ENCODE results near the gene TOGARAM2.

The TOGARAM2 gene

GRCh38 chr2:29013057-29013780 lies 32.1 kb downstream of the TOGARAM2 start:
- H3K4me1 ChIP-seq (ENCODE audit: control insufficient read depth in 1 of 2, insufficient read depth in 1 of 2, low read depth in 1 of 2, low read length in 1 of 2) = peaks cover 74 to 76% of the 10 kb centered on the region in 2 experiments
- H3K27ac ChIP-seq = peak overlapping the region; percentile 84
- H3K27me3 ChIP-seq = no peaks in the 10 kb centered on the region

DNA sequence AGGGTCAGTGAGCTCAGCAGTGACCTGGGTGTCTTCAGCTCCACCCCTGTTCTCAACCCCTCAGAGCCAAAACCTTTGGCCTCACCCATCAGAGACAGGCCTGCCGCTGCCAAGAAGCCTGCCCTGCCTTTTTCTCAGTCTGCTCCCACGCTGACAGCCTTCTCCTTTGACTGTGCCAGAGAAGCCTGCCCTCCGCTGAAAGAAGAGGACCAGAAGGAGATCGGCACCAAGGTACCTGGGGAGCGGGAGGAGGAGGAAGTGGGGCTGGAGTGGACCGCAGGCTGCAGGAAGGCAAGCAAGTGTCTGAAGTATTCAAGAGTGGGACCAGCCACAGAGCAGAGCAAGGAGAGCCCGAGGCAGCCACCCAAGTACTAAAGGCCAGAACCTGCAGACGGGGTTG lies 33.2 kb downstream of the TOGARAM2 start:
- Histone ChIP-seq H3K4me1 (ENCODE audit: control insufficient read depth in 1 of 2, insufficient read depth in 1 of 2, low read depth in 1 of 2, low read length in 1 of 2) (peaks cover 84 to 87% of the 10 kb centered on the region in 2 experiments), H3K9me3 (no peaks in the 10 kb centered on the region), H3K4me3 (ENCODE audit: low read depth in 1 of 2, low read length in 1 of 2) (peak overlapping the region; percentile 14 to 40), H3K27ac (peak overlapping the region; percentile 84), H3K36me3 (no peaks in the 10 kb centered on the region), H3K27me3 (no peaks in the 10 kb centered on the region)
- TF ChIP-seq CTCF (IDR thresholded peaks at IDR 0.05) = no peak

More at GRCh38 chr2:29013057-29013780, 32.1 kb downstream of the TOGARAM2 start:
- Histone ChIP-seq H3K9me3 (no peaks in the 10 kb centered on the region), H3K4me3 (ENCODE audit: low read depth in 1 of 2, low read length in 1 of 2) (no peak overlapping the region), H3K36me3 (no peaks in the 10 kb centered on the region)
- no peak for TF ChIP-seq CTCF (IDR thresholded peaks at IDR 0.05)

- Histone ChIP-seq H3K36me3 (no peaks in the 10 kb centered on the region), H3K4me3 (ENCODE audit: low read depth in 1 of 2, low read length in 1 of 2) (peak overlapping the region; percentile 14 to 40), H3K27ac (peak overlapping the region; percentile 84), H3K4me1 (ENCODE audit: control insufficient read depth in 1 of 2, insufficient read depth in 1 of 2, low read depth in 1 of 2, low read length in 1 of 2) (peaks cover 85 to 87% of the 10 kb centered on the region in 2 experiments), H3K27me3 (no peaks in the 10 kb centered on the region), H3K9me3 (no peaks in the 10 kb centered on the region)
- TF ChIP-seq CTCF (IDR thresholded peaks at IDR 0.05) = no peak
Measured at GRCh38 chr2:29014811-29015421, 33.8 kb downstream of the TOGARAM2 start.

DNA sequence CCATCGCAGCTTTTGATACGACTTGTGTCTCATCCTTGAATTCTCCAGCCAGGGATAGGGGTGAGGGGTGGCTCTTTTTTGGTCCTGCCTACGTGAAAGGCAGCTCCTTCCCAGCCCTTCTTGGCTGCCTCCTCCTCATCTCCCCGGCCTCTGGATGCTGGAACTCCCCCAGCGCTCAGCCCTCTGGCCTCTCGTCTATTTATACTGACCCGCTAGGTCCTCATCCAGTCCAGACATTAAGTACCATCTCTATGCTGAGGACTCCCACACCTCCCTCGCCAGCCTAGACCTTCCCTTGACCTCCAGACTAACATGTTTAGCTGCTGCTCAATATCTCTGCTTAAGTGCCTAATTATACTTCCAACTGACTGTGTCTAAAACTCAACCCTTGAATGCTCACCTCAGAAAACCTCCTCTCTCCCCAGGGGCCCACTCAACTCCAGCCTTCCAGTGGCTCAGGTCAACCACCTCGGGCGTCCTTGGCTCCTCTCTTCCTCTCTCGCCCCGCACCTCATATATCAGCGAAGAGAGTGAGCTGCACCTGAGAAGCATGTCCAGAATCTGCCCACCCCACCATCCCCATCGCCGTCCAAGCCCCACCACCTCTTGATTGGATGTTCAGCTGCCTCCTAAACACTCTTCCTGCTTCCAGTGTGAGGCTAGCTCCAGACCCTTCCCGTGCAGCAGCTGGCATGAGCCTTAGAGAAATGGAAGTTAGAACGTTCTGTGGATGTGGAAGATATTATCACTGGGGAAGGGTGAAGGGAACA lies 34.8 kb downstream of the TOGARAM2 start:
- Histone ChIP-seq H3K36me3 (no peaks in the 10 kb centered on the region), H3K27me3 (no peaks in the 10 kb centered on the region), H3K4me1 (ENCODE audit: control insufficient read depth in 1 of 2, insufficient read depth in 1 of 2, low read depth in 1 of 2, low read length in 1 of 2) (peaks cover 85 to 88% of the 10 kb centered on the region in 2 experiments), H3K9me3 (no peaks in the 10 kb centered on the region), H3K4me3 (ENCODE audit: low read depth in 1 of 2, low read length in 1 of 2) (no peak overlapping the region), H3K27ac (peak overlapping the region; percentile 84)
- TF ChIP-seq CTCF (IDR thresholded peaks at IDR 0.05) = no peak

GRCh38 chr2:29016504-29016903 lies 35.4 kb downstream of the TOGARAM2 start:
- Histone ChIP-seq H3K9me3 (no peaks in the 10 kb centered on the region), H3K27me3 (no peaks in the 10 kb centered on the region), H3K27ac (peak overlapping the region; percentile 68), H3K36me3 (no peaks in the 10 kb centered on the region), H3K4me1 (ENCODE audit: control insufficient read depth in 1 of 2, insufficient read depth in 1 of 2, low read depth in 1 of 2, low read length in 1 of 2) (peaks cover 79 to 82% of the 10 kb centered on the region in 2 experiments), H3K4me3 (ENCODE audit: low read depth in 1 of 2, low read length in 1 of 2) (no peak overlapping the region)
- no peak for TF ChIP-seq CTCF (IDR thresholded peaks at IDR 0.05)
